Activated naive CD4-positive, alpha-beta T cell (primary cell): ENCODE data around the gene PIGR.

ENCODE experiments used
- DNase-seq, 4 experiments: peaks; one replicate each; lab custom pipeline; 2025; lab: John Stamatoyannopoulos, UW

The PIGR gene

DNA sequence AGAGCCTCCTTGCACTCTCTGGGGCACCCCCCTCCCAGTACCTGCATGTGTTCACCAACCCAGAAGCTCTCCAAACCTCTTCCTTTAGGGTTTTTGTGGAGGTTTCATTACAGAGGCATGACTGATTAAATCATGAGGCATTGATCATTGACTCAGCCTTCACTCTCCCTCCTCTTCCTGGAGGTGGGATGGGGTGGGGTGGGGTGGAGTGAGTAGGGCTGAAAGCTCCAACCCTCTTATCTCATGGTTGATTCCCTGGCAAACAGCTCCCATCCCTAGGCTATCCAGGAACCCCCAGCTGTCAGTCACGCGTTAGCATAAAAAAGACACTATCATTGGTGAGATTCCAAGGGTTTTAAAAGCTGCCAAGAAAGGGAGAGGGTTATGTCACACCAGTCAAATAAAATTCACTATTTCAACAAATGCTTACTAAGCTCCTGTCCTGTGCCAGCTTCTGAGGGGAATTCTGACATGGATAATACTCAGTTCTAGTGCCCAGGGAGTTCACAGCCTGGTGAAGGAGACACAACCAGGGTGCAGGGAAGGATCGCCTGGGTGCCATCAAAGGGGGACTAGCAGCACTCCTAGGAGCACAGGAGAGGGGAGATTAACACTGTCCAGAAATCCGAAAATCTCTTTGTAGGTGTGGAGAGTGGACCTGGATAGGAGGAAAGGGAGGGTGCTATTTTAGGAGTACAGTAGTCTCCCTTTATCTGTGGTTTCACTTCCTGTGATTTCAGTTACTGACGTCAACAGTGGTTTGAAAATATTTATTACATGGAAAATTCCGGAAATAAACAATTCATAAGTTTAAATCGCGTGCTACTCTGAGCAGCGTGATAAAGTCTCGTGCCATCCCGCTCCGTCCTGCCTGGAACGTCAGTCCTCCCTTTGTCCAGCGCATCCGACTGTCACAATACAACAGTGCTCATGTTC, 55.9 kb downstream of the PIGR start:
- no peak for DNase-seq

DNA sequence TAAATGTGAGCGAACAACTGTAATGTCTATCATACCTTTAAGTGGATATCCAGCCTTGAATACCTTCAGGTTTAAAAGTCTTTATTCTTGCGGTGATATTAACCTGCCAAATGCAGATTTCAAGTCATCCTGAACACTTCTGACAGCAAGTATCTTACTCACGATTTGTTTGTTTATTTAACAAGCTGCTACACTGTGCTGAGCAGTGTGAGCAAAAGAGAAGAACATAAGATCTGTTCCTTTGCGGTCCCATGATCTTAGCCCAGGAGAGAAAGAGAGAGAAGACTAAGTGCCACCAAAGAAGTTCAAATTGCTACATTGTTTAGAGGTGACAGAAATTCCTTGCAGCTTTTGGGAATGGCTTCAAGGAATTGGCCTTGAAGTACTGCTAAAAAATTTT, 58.6 kb downstream of the PIGR start:
- no peak for DNase-seq

- DNase-seq: no peak
Measured at GRCh38 chr1:206886831-206887230, 59.4 kb downstream of the PIGR start.

DNA sequence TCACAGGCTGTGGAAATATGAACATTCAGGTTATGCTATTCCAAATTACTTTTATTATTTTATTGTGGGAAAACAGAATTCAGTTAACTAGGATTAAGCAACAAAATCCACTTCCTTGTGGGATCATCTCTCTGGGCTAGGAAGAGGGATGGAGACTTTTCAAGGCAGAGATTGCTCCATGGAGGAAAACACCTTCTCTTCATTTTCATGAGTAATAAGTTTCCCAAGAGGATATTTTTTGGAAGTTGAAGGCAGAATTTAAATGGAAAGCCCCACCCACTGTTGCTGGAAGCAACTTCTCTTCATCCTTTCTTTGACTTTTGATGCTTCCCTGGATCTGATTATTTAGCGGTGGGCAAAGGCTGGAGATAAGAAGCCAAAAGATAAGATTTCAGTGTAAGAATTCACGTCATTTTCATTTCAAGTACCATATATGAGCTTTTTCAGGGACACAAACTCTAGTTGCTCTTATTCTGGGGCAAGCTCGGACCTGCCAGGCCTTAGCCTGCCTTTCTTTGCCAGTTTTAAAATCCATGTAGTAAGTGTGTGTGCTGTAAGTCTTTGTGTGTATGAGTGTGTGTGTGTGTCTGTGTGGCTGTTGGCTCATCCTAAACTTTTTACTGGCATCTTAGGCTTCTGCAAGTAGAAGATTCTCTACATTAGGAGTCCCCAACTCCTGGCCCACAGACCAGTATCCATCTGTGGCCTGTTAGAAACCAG, 60.8 kb downstream of the PIGR start:
- DNase-seq: no peak

DNA sequence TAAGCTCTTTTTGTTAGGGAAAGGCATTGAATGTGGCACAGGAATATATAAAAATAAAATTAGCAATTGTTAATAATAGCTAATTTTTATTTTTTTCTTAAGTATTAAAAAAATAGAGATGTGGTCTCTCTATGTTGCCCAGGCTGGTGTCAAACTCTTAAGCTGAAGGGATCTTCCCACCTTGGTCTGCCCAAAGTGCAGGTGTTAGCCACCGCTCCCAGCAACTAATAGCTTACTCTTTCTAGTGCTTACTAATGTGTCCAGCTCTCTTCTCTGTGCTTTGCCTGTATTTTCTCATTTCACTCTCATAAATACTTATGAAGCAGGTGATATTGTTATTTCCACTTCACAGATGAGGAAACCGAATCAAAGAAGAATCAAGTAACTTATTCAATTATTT, 62.4 kb downstream of the PIGR start:
- DNase-seq: no peak

DNA sequence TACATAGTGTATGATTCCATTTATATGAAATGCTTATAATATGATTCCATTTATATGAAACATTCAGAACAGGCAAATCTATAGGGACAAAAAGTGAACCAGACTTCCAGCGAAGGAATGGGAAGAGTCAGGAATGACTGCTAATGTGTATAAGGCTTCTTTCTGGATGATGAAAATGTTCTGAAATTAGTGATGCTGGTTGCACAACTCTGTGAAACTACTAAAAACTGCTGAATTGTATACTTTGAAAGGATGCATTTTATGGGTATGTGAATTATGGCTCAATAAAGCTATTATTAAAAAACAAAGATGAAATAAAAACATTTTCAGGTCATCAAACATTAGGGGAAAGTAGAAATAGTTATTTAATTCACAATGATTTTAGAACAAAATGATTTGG, 63.1 kb downstream of the PIGR start:
- no peak for DNase-seq

- DNase-seq: no peak
Measured at GRCh38 chr1:206882555-206882954, 63.7 kb downstream of the PIGR start.

DNA sequence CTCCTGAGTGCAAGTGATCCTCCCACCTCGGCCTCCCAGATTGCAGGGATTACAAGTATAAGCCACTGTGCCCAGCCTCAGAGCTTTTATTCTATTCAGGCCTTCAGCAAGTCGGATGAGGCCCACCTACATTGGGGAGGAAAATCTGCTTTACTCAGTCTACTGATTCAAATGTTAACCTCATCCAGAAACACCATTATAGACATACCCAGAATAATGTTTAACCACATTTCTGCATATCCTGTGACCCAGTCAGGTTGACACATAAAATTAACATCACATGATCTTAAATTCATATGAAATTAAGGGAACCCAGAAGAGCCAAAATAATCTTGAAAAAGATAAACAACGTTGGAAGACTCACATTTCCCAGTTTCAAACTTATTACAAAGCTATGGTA, 66.0 kb downstream of the PIGR start:
- no peak for DNase-seq
